ENCODE data around the gene PTTG1IP.

- no peak for TF ChIP-seq POLR2A (IDR thresholded peaks at IDR 0.05)
- TF ChIP-seq, protein P1, sequence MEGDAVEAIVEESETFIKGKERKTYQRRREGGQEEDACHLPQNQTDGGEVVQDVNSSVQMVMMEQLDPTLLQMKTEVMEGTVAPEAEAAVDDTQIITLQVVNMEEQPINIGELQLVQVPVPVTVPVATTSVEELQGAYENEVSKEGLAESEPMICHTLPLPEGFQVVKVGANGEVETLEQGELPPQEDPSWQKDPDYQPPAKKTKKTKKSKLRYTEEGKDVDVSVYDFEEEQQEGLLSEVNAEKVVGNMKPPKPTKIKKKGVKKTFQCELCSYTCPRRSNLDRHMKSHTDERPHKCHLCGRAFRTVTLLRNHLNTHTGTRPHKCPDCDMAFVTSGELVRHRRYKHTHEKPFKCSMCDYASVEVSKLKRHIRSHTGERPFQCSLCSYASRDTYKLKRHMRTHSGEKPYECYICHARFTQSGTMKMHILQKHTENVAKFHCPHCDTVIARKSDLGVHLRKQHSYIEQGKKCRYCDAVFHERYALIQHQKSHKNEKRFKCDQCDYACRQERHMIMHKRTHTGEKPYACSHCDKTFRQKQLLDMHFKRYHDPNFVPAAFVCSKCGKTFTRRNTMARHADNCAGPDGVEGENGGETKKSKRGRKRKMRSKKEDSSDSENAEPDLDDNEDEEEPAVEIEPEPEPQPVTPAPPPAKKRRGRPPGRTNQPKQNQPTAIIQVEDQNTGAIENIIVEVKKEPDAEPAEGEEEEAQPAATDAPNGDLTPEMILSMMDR (IDR thresholded peaks at IDR 0.05): no peak
Observed at GRCh38 chr21:44799646-44800045, 73.8 kb downstream of the PTTG1IP start.

Measured in testis (tissue), 2 donors.